NT2/D1 (cell line): ENCODE results near the gene POLE3.
"Not testable (repeated sequence)": the region's sequence is repeated elsewhere in the genome, so short reads cannot be mapped to it uniquely, and the experiment has no call there.

Source experiments
- DNase-seq: peaks from one replicate; pipeline ENCODE4 v3.0.0-alpha.2; 2011; ENCODE audit warnings: low read depth, low spot score
- H3K27me3 ChIP-seq: 2 replicates; pipeline ENCODE4 v1.6.0; 2011; ENCODE audit warnings: mild to moderate bottlenecking; ENCODE audit not compliant: insufficient read length, insufficient read depth
- H3K36me3 ChIP-seq: 2 replicates; pipeline ENCODE4 v1.6.1; 2011; ENCODE audit warnings: mild to moderate bottlenecking, low read length, mixed read lengths; ENCODE audit not compliant: insufficient read depth, insufficient read length
- H3K4me1 ChIP-seq: 2 replicates; pipeline ENCODE4 v1.5.1; 2011; ENCODE audit not compliant: insufficient read depth, insufficient read length
- H3K4me3 ChIP-seq: 2 replicates; pipeline ENCODE4 v1.5.1; 2011; ENCODE audit warnings: low read depth; ENCODE audit not compliant: insufficient read length
- H3K9ac ChIP-seq: 2 replicates; pipeline ENCODE4 v1.6.0; 2011; ENCODE audit warnings: low read depth; ENCODE audit not compliant: insufficient read length
- H3K9me3 ChIP-seq: 2 replicates; pipeline ENCODE4 v1.5.1; 2011; ENCODE audit warnings: mild to moderate bottlenecking, low read length; ENCODE audit not compliant: insufficient read depth
- SUZ12 ChIP-seq: IDR thresholded peaks from 2 replicates; pipeline ENCODE4 v1.6.1; 2011; ENCODE audit not compliant: insufficient read length, insufficient read depth; ENCODE audit errors: extremely low read depth
- YY1 ChIP-seq: IDR thresholded peaks from 2 replicates; pipeline ENCODE4 v1.6.1; 2011; ENCODE audit not compliant: insufficient read length, insufficient read depth
- ZNF274 ChIP-seq: IDR thresholded peaks from 2 replicates; pipeline ENCODE4 v1.6.1; 2011; ENCODE audit warnings: mild to moderate bottlenecking, low read depth, low read length

The POLE3 gene

DNA sequence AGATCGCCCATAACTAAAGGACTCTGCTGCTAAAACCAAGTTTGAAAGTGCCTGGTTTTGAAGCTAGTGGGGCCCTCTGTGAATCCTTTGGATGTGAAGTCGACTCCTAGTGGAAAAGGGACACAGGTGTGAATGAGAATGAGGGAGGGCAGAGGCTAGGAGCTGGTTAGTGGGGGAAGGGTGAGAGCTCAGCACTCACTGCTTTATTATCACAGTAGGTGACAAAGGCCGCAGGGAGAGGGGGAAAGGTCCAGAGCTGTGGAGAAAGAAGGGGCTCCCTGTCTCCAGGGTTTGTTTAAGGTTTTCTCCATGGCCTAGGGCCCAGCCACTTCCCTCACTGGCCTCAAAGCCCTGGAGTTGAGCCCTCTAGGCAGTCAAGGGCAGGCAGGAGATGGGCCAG is 37.2 kb downstream of the POLE3 start:
- H3K9me3 ChIP-seq, result no peaks in the 10 kb centered on the region
- peaks cover 37% of the 10 kb centered on the region for H3K36me3 ChIP-seq
- H3K4me3 ChIP-seq, result no peak overlapping the region
- DNase-seq, result no peak
- peaks cover 19% of the 10 kb centered on the region for H3K4me1 ChIP-seq
- H3K27me3 ChIP-seq, result no peaks in the 10 kb centered on the region
- peak overlapping the region; percentile 26 for H3K9ac ChIP-seq
- TF ChIP-seq YY1 (no peak), ZNF274 (no peak), SUZ12 (no peak)

DNA sequence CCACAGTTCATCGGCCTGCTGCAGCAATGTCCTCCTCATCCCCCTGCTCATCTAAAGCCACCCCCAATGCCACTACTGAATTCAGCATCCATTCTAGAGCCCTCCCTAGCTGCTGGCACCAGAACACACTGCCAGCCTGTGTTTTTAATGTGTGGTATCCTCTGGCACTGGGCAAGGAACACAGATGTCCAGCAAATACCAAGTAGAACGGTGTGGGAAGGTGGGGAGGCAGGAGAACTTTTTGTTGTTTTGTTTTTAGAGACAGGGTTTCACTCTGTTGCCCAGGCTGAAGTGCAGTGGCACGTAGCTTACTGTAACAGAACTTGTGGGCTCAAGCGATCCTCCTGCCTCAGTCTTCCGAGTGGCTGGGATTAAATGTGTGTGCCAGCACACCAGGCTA is 38.4 kb downstream of the POLE3 start:
- Histone ChIP-seq H3K27me3 (no peaks in the 10 kb centered on the region), H3K4me3 (no peak overlapping the region), H3K9ac (no peak overlapping the region), H3K9me3 (no peaks in the 10 kb centered on the region), H3K4me1 (peaks cover 19% of the 10 kb centered on the region), H3K36me3 (peaks cover 37% of the 10 kb centered on the region)
- TF ChIP-seq SUZ12 (no peak), YY1 (no peak), ZNF274 (no peak)
- no peak for DNase-seq

DNA sequence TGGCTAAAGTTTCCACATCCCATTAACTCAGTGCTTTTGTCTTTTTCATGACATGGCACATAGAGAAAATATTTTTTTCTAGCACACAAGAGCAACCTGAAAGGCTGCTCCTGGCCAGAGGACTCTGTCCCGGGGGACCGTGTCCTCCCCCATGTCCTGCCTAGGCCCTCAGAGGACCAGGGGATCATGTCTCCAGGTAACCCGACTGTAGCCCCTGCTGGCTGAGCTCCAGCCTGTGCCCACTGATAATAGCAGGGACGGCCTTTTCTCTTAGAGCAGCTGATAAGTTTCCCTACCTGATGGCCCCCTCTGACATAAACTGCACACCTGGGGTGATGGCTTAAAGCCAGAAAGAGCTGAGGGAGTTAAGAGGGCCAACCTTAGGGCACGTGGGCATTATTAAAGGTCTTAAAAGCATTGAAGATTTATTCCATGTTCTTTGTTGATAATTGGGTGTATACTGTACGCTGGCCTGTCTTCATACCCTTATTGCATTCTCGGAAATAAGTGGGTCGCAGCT is 39.6 kb downstream of the POLE3 start:
- Histone ChIP-seq H3K9ac (no peak overlapping the region), H3K27me3 (no peaks in the 10 kb centered on the region), H3K9me3 (no peaks in the 10 kb centered on the region), H3K4me3 (no peak overlapping the region), H3K4me1 (peaks cover 19% of the 10 kb centered on the region), H3K36me3 (peaks cover 37% of the 10 kb centered on the region)
- TF ChIP-seq ZNF274 (no peak), SUZ12 (no peak), YY1 (no peak)
- no peak for DNase-seq

DNA sequence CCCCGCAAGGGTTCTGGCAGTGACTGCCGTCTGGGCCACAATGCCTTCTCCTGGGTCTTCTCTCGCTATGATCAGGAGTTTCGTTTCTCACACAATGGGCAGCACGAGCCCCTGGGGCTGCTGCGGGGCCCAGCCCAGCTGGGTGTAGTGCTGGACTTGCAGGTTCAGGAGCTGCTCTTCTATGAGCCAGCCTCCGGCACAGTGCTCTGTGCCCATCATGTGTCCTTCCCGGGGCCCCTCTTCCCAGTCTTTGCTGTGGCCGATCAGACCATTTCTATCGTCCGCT is 40.7 kb downstream of the POLE3 start:
- Histone ChIP-seq H3K36me3 (peaks cover 28% of the 10 kb centered on the region), H3K4me3 (no peak overlapping the region), H3K9me3 (no peaks in the 10 kb centered on the region), H3K4me1 (peaks cover 15% of the 10 kb centered on the region), H3K27me3 (no peaks in the 10 kb centered on the region), H3K9ac (no peak overlapping the region)
- DNase-seq, result no peak
- no peak for TF ChIP-seq YY1
- TF ChIP-seq ZNF274, result no peak
- no peak for TF ChIP-seq SUZ12

GRCh38 chr9:113368982-113369854 is 41.3 kb downstream of the POLE3 start:
- no peak for DNase-seq
- no peaks in the 10 kb centered on the region for H3K27me3 ChIP-seq
- H3K4me1 ChIP-seq, result peaks cover 15% of the 10 kb centered on the region
- TF ChIP-seq YY1 (no peak), ZNF274 (no peak), SUZ12 (no peak)
- H3K36me3 ChIP-seq, result peaks cover 23% of the 10 kb centered on the region
- no peak overlapping the region for H3K9ac ChIP-seq
- no peaks in the 10 kb centered on the region for H3K9me3 ChIP-seq
- no peak overlapping the region for H3K4me3 ChIP-seq

DNA sequence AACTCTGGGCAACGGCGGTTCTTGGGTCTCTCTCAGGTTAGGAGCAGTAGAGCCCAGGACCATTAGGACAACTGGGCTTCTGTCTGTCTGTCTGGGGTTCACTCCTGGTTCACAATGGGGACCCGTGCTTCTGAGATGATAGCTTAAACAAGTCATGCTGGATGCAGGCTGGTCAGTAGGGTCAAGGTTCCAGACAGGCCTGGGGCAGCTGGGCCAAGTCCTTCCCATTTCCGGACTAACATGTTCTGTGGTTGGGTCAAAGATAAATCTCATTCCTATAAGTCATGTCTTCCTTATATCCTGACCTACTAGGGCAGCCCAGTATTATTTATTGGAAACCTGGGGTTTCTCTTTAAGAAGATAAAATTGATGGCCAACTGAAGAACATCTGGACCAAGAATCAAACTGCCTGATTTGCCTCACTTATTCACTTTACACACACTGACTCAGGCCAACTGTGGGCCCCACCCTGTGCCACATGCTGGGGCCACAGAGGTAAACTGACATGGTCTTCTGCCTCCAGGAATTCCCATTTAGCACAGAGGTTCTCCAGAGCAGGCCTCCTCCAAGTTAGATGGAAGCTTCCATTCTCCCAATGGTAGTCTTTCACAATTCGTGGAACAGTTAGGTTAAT is 42.0 kb downstream of the POLE3 start:
- H3K9me3 ChIP-seq, result no peaks in the 10 kb centered on the region
- TF ChIP-seq YY1 (no peak), ZNF274 (no peak), SUZ12 (no peak)

GRCh38 chr9:113365652-113366051 is 44.8 kb downstream of the POLE3 start:
- H3K27me3 ChIP-seq, H3K4me3 ChIP-seq, DNase-seq: not testable (repeated sequence)

More for the DNA sequence above, 42.0 kb downstream of the POLE3 start:
- Histone ChIP-seq H3K4me1 (peaks cover 8% of the 10 kb centered on the region), H3K4me3 (no peak overlapping the region), H3K27me3 (no peaks in the 10 kb centered on the region), H3K9ac (no peak overlapping the region), H3K36me3 (peaks cover 15% of the 10 kb centered on the region)
- DNase-seq, result no peak

More at GRCh38 chr9:113365652-113366051, 44.8 kb downstream of the POLE3 start:
- not testable (repeated sequence) for H3K9ac ChIP-seq, H3K9me3 ChIP-seq, H3K36me3 ChIP-seq
- H3K4me1 ChIP-seq, result peaks cover 10% of the 10 kb centered on the region
